Cortex of kidney (tissue), 1 donor: Measurements from ENCODE around the gene AKAP9.
"Not testable (repeated sequence)": the region's sequence is repeated elsewhere in the genome, so short reads cannot be mapped to it uniquely, and the experiment has no call there.

Source experiments
- DNase-seq: peaks from one replicate; lab custom pipeline; 2025; lab: John Stamatoyannopoulos, UW

Gene AKAP9

DNA sequence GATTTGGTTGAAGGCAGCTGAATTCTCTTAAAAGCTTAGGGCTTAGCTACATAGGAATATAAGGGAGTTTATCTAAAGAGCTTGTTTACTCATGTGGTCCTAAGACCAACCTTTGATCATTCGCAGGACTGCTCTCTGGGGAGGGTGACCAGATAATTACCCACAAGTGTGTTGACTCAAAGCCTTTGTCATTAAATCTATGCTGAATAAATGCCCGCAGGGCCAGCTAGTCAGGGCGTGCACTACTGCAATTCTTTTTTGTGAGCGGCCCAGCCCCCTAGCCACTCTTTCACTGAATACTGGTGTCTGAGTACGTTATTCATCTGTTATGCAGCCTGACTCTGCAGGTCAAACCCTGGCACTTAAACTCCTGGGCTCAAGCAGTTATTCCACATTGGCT is 69.6 kb downstream of the AKAP9 start:
- DNase-seq: no peak

DNA sequence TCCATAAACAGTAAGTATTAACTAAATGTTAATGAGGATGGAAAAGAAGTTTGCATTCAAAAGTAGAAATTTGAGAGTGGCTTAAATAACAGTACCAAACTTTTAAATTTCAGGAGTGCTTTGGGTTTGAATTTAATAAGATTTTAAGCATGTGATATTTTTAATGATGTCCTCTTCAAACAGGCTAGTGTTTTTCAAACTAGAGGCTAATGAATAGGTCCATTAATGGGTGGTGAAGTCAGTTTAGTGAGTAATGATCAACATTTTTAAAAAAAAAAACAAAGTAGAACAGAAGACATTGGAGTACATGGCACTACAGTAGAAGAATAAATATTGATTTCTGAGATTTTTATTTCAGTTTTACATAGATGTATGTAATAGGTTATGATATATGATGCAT is 72.9 kb downstream of the AKAP9 start:
- no peak for DNase-seq

DNA sequence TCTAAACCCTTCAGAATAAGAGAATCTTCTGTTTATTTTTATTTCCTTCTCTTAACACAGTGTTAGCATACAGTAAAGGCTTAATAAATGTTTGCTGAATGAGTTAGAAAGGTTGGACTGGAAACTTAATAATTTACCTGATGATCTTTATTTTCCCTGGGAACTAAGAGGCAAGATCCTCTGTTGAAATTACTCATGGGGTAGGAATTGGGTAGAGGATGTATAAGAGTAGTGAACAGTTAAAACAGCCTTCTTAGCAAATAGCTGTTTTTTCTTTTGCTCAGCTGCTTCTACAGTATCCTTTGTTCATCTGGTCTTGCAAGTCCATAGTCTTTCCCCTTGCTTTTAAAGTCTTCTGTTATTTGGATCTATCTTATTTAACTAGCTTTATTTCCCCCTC is 80.0 kb downstream of the AKAP9 start:
- no peak for DNase-seq

DNA sequence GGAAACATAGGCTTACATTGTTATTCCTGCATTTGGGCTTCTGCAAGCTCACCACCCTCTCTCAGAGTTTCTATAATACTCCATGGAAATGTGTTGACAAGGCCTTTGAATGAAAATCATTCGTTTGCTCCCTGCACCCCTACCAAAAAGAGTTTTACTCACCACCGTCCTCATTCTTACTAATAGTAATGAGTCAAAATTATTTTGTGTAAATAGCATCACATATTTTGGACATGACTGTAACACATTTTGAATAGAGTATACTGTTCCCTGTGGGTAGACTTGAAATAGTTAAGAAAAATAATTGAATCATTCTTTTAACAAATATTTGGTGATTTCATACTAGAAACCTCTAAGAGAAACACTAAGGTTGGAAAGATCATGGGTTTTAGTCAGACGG is 84.6 kb downstream of the AKAP9 start:
- DNase-seq: no peak

DNA sequence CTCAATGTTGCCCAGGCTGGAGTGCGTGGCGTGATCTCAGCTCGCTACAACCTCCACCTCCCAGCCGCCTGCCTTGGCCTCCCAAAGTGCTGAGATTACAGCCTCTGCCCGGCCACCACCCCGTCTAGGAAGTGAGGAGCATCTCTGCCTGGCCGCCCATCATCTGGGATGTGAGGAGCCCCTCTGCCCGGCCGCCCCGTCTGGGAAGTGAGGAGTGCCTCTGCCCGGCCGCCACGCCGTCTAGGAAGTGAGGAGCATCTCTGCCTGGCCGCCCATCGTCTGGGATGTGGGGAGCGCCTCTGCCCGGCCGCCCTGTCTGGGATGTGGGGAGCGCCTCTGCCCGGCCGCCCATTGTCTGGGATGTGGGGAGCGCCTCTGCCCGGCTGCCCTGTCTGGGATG is 86.0 kb downstream of the AKAP9 start:
- DNase-seq: not testable (repeated sequence)

DNA sequence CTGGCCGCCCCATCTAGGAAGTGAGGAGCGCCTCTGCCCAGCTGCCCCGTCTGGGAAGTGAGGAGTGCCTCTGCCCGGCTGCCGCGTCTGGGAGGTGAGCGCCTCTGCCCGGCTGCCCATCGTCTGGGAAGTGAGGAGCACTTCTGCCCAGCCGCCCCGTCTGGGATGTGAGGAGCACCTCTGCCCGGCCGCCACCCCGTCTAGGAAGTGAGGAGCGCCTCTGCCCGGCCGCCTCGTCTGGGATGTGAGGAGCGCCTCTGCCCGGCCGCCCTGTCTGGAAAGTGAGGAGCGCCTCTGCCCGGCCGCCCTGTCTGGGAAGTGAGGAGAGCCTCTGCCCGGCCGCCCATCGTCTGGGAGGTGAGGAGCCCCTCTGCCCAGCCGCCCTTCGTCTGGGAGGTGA is 86.5 kb downstream of the AKAP9 start:
- DNase-seq: not testable (repeated sequence)

DNA sequence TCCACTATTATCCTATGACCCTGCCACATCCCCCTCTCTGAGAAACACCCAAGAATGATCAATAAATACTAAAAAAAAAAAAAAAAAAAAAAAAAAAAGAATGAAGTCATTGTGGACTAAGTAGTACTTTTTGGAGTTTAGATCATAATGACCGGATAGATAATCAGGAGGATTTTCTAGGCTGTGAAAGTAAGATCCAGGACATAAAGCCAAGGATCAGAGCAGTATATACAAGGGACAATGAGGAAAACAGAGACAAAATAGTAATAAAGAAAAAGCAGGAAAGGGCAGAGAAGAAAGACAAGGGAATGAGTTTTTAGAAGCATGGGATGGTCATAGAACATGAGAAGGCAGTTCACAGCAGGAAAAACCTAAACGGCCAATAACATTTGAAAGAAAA is 87.6 kb downstream of the AKAP9 start:
- no peak for DNase-seq

DNA sequence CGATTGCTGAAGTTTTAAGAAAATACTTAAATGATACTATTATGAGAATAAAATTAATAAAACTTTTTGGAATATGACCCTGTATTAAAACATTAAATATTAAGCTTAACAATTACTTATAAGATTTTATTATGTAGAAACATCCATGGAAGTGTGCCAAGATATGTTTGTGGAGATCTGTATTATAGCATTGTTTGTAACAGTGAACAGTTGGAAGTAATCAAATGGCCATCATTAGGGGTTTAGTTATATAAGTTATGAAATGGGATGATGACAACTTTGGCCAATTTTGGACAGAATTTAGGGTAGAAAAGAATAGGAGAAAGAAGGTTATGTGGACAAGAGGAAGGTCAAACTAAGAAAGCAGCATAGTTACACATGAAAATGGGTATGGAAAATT is 88.0 kb downstream of the AKAP9 start:
- DNase-seq: no peak

DNA sequence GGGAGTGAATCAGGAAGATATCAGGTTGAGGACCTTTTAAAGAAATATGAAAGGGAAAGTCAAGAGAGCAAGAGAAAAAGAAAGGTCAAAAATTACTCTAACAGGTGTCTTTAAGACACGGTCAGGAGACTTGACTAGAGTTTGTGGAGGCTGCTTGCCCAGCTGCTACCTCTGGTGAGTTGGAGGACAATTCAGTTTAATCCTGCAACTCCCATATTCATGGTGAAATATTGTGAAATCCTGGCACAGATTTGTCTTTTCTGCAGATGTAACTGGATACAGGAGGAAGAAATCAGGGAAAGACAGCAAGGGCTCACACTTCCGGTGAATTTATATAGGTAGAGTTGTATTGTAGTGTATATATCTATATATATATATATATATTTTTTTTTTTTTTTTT is 93.5 kb downstream of the AKAP9 start:
- no peak for DNase-seq

DNA sequence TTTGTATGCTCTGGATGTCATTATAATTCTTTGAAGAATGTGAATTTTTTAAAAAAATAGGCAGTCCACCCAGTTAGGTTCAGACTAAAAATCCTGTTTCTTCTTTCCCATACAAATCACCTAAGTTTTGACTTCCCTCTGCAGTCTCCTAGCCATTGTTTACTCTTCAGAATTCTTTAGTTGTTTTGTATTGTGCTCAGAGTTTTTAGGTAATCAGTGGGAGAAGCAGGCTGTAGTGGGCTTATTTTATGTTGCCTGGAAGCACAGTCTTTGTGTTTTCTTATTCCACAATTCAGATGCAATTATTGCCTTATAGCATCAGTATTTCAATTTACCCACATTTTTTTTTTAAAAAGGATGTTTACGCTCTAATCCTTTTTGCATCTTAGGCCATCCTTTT is 94.9 kb downstream of the AKAP9 start:
- no peak for DNase-seq

DNA sequence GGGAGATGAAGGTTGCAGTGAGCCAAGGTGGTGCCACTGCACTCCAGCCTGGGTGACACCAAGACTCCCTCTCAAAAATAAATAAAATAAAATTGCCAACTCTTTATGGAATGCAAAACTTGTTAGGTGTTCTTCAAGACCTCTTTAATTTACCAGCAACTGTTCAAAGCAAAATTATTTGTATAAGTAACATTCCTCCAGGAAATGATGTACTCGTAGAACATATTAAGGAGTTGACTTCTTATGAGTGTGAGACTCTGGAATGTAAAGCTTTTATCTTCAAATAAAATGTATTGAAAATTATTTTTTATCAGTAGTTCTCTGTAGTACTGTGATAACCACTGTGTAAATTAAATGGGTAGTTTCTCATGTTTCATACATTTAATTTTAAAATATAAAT is 99.2 kb downstream of the AKAP9 start:
- no peak for DNase-seq

DNA sequence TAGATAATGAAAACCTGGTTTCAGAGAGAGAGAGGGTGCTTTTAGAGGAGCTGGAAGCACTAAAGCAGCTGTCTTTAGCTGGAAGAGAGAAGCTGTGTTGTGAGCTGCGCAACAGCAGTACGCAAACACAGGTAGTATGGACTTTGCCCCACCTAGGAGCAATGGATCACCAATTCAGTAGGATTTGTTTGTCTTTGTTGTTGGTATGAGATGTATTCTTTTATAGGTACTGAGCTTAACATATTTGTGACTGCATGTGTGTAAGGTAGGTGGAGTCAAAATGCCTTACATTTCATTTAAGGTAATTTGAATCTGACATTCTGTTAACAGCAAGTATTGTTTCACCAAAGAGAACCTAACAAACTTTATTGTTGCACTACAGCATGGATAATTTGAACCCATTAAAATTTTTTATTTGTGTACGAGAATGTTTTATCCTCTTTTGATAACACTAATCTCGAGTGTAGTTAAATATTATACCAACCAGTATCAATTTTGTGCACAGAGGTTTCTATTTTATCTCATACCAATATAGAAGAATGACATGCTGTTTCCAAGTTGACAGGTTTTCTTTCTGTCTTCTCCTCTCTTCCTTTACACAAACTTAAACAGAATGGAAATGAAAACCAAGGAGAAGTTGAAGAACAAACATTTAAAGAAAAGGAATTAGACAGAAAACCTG is 101.5 kb downstream of the AKAP9 start:
- no peak for DNase-seq

DNA sequence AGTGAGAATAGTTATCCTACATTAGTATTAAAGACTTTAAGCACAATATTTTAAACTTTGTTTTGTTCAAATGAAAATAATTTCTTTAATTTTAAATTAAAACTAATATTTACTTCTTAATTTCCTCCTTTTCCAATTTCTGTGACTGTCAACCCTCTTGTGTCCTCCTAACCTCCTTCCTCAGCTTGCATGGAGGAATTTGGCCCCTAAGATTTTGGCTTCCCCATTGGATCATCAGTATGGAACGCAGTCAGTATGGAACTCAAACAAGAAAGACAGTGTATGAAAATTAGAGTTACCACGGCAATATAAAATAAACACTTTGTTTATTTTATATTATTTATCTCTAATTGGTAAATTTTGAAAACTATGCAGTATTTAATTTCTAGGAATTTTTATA is 102.4 kb downstream of the AKAP9 start:
- no peak for DNase-seq

DNA sequence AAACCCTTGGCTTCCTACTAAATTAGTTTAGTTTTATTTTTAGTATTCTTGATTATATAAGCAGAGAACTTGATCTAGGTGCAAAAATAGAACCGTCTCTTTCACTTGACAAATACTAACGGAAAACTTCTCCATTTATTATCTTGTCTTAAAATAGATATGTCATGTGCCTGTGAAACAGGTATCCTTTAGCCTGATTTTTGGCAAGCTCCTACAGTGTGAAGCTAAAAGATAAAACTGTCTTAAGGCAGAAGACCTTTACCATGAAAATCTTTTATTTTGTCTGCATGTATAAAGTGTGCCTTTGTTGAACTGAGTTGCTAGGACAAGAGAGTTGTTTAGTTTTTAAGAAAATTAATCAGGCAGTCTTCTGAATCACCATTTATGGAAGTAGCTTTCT is 103.0 kb downstream of the AKAP9 start:
- no peak for DNase-seq

DNA sequence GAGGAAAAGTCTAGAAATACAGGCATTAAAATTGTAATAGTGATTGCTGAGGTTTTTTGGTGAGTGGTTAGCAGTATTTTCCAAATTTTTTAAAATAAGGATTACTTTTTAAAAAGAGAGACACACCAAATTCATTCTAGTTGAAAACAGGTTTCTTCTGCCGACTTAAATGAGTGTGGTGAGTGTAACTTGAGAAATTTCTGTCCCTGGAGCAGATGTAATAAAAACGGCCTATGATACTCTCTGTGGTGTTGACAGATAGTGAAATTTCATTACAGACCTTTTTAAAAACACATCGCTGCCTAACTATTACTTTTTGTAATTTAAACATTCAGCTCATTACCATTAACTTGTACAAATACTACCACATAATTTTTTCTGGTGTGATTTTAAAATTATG is 103.5 kb downstream of the AKAP9 start:
- DNase-seq: no peak

DNA sequence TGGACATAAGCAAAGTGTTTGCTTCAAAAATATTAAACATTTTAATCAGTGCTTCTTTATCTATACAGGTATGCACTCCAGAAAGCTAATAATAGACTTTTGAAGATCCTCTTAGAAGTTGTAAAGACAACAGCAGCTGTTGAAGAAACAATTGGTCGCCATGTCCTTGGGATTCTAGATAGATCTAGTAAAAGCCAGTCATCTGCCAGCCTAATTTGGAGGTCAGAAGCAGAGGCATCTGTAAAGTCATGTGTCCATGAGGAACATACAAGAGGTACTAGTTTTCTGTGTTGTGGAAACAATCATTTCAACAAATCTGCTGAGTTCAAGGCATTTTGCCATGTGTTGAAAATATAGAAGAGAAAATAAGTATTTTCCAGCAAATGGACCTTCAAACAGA is 104.3 kb downstream of the AKAP9 start:
- DNase-seq: no peak

DNA sequence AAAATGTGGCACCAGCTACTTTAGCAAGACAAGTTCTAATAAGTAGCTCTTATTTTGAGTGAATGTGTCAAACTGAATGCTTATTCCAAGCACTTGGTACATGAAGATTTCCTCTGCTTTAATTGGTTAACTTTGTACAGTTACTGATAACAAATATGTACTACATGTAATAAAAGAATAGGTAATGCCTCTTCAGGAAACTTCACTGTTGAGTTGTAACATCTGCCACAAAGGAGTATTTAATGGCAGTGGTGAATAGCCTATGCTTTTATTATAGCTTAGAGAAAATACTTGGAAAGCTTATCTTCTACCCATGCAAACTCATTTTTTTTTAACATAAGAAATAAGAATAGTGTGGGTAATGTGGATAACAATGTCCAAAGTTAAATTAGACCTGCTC is 111.0 kb downstream of the AKAP9 start:
- DNase-seq: no peak

DNA sequence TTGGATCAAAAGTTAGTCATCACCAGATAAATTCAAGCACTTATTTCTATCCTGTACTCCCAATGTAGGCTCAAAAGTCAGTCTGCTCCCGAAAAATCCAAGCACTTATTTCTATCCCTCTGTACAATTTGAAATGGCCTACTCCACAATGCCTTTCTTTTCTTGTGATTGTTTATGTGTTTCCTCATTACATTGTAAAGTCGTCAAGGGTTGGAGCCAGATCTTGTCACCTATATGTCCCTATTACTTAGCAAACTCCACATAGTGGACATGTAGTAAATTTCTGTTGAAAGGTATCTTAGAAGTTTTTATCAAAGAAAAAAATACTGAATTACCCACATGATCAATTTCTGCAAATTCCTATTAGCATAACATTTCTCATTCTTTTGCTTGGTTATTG is 111.5 kb downstream of the AKAP9 start:
- no peak for DNase-seq

DNA sequence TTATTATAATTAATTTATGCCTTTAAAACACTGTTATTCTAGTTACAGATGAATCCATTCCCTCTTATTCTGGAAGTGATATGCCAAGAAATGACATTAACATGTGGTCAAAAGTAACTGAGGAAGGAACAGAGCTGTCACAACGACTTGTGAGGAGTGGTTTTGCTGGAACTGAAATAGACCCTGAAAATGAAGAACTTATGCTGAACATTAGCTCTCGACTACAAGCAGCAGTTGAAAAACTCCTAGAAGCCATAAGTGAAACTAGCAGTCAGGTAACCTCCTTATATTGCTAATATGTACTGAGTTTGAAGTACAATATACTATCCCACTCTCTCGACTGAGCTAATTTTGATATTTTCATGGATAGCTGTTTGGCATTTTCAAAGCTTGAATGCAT is 112.0 kb downstream of the AKAP9 start:
- no peak for DNase-seq

DNA sequence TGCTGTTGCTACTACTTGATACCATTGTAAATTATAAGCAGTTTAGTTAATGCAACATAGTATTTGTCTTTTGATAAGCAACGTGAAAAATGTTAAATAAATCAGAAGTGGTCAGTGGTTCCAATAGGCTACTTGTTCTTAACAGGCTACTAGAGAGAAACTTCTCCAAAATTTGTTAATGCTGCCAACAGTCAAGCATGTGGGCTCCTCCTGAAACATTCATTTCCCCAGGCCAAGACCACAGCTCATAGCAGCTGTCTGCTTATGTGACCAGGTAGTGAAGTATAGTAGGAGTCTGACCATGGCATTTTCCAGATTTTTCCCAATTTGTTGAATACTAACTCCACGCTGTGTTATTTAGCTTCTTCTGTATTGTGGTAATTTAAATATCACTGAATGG is 112.7 kb downstream of the AKAP9 start:
- DNase-seq: no peak

DNA sequence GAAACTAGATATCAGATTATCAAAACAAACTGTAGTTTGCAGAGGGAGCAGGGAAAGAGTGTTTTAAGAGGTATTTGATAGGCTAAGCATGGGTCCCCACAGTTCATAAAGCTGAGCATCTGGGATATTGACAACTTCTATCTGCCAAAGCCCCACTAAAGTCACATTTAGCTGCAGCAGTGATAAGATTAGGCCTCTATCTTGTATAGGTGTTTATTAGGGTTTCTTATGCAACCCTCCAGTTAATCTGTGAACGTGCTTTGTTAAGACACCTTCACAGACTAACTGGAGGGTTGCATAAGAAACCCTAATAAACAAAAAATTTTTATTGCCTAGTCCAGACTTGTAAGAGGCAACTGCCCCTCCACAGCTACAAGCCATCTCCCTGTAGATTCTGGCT is 115.6 kb downstream of the AKAP9 start:
- DNase-seq: no peak

DNA sequence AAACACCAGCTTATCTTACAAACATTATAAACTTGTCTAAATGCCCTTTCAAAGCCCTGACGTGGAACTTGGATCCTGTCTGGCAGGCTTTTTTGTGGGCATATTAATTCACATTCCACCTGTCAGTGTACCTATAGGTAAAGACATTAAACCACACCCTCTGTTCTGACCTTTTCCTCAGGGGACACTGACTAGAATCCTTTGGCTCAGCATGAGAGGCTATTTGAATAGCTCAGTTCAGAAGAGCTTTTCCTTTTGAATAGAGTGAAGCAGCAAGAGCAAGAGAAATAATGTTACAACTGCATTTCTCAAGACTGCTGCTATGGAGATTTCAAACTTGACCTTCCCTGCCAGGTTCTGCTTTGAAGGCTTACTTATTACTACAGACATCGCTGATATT is 116.7 kb downstream of the AKAP9 start:
- no peak for DNase-seq

DNA sequence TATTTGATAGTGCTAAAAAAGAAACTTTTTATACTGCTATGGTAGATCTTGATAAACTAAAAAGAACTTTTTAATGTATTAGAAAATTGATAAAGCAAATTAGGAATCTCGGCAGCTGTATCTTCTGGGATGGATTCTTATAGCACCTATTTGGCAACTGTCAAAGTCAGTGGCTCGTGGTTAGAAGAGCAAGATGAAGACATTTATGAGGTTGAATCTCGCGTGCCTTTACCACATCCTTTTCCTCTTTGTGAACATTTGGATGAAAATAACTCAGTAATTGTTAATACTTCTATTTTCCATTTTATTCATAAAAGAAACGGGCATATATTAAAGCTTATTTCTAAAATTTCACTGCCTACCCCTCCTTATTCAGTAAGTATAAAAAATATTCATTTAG is 117.4 kb downstream of the AKAP9 start:
- DNase-seq: no peak

DNA sequence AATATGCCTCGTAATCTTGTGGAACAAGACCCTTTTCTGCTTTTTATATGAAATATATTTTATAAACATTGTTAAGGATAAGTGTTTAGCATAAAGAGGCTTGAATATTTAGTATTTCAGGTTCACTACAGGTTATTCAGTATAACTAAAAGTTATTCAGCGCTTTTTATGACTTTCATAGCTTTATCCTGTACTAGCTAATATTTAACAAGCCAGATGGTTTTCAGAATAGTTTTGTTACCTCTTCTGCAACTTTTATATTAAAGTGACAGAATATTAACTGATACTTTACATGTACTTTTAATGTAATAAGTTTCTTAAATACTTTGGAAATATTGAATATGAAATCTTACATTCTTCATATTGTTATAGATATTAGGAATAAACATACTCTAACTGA is 118.2 kb downstream of the AKAP9 start:
- no peak for DNase-seq

DNA sequence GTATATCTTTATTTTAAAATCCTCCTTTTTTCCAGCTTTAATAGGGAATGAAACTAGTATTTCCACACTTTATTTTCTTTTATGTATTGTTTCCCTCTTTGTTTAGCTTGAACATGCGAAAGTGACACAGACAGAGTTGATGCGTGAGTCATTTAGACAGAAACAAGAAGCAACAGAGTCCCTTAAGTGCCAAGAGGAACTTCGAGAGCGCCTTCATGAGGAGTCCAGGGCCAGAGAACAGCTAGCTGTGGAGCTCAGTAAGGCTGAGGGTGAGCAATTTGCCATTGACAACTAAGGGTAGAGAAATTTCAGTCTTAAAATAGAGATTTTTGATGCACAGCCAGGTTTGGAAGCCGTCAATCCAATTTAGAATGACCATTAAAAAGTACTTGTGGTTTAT is 120.5 kb downstream of the AKAP9 start:
- DNase-seq: no peak
